Measurements from ENCODE around the gene MTNR1B. TPM values are rescaled to one million over a fixed set of nuclear protein-coding genes. Genes with fewer than 3 reads are reported as not detected.

The MTNR1B gene
- total RNA-seq, 4 donors from 2014 or later = not detected

- TF ChIP-seq, protein P1, sequence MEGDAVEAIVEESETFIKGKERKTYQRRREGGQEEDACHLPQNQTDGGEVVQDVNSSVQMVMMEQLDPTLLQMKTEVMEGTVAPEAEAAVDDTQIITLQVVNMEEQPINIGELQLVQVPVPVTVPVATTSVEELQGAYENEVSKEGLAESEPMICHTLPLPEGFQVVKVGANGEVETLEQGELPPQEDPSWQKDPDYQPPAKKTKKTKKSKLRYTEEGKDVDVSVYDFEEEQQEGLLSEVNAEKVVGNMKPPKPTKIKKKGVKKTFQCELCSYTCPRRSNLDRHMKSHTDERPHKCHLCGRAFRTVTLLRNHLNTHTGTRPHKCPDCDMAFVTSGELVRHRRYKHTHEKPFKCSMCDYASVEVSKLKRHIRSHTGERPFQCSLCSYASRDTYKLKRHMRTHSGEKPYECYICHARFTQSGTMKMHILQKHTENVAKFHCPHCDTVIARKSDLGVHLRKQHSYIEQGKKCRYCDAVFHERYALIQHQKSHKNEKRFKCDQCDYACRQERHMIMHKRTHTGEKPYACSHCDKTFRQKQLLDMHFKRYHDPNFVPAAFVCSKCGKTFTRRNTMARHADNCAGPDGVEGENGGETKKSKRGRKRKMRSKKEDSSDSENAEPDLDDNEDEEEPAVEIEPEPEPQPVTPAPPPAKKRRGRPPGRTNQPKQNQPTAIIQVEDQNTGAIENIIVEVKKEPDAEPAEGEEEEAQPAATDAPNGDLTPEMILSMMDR (IDR thresholded peaks at IDR 0.05; ENCODE audit: low read depth) = no peak
These were observed 5.0 kb upstream of the MTNR1B start for GRCh38 chr11:92964471-92964870.

- TF ChIP-seq, protein P1 (IDR thresholded peaks at IDR 0.05; ENCODE audit: low read depth) = no peak
These were observed 4.3 kb upstream of the MTNR1B start for GRCh38 chr11:92965196-92965595.

DNA sequence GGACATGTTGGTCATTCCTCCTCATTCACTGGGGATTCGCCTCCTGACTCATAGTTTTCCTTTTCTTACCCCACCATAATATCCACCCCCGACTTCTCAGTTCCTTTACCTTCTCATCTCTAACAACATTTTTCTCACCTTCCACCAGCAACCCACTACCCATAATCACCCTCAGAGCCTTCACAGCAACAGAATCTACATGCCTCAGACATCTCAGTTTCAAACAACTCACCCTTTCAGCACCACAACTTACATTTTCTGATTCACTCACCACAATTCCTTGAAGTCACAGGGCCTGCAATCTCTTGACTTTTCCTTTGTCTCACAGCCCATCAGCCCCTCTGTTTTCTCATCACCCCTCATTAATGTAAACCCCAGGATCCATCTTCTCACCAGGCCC is 2.3 kb upstream of the MTNR1B start:
- TF ChIP-seq, protein P1 (IDR thresholded peaks at IDR 0.05; ENCODE audit: low read depth) = no peak

- TF ChIP-seq, protein P1 (IDR thresholded peaks at IDR 0.05; ENCODE audit: low read depth) = no peak
These were observed 1.6 kb upstream of the MTNR1B start for GRCh38 chr11:92967867-92968266.

GRCh38 chr11:92969293-92969633 is 188 bp upstream of the MTNR1B start:
- TF ChIP-seq, protein P1 (IDR thresholded peaks at IDR 0.05; ENCODE audit: low read depth) = no peak

GRCh38 chr11:92972248-92972647 is 2.8 kb downstream of the MTNR1B start:
- TF ChIP-seq, protein P1 (IDR thresholded peaks at IDR 0.05; ENCODE audit: low read depth) = no peak

GRCh38 chr11:92975285-92975684 is 5.8 kb downstream of the MTNR1B start:
- TF ChIP-seq, protein P1 (IDR thresholded peaks at IDR 0.05; ENCODE audit: low read depth) = no peak

Data from subcutaneous adipose tissue (tissue), 4 donors.